ENCODE data around the gene GRID2.
"Not testable (repeated sequence)": the region's sequence is repeated elsewhere in the genome, so short reads cannot be mapped to it uniquely, and the experiment has no call there.

The GRID2 gene

DNA sequence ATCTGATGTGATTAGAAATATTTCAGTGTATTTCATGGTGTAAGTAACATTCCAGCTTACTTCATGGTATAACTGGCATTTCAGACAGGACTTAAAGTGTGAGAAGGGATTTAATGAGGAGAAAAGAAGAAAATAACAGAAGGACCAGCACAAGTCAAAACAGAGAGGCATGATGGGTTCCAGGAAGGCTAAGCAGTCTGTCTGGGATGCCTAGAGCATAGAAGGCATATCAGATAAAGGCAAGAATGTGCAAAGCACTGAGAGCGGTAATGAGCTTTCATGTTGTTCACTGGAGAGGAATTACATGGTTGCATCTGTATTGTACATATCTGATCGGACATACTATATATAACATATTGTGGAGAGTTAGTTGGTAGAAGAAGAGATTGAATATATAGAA lies 54.2 kb downstream of the GRID2 start:
- DNase-seq = no peak
- peaks cover under 1 to 5% of the 10 kb centered on the region in 2 donors for H3K9me3 Mint-ChIP-seq
- no peak overlapping the region for H3K4me3 Mint-ChIP-seq
- H3K27me3 Mint-ChIP-seq = no peaks in the 10 kb centered on the region
- peak overlapping the region in 1 of 2 donors; percentile 62 for H3K27ac Mint-ChIP-seq
- H3K4me1 Mint-ChIP-seq = no peaks in the 10 kb centered on the region
- no peak for ATAC-seq

DNA sequence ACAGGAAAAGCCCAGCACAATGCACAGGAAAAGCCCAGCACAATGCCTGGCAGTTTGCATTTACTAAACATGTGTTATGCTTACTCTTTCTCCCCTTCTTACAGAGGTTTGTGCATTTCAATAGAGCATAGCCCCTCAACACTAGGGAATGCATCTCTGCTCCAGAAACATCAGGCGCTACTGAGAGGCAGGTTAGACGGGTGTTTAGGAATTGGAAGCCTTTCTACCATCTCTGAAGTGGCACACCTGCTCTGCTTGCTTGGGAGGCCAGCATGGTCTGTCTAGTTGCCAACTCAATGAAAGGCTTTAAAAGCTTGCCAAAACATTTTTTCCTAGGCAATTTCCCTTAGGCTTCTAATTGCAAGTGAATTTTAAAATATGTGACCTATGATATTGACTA lies 55.7 kb downstream of the GRID2 start:
- Mint-ChIP-seq H3K27me3 (no peaks in the 10 kb centered on the region), H3K9me3 (no peaks in the 10 kb centered on the region), H3K4me1 (no peaks in the 10 kb centered on the region), H3K4me3 (no peak overlapping the region), H3K27ac (no peak overlapping the region)
- no peak for DNase-seq
- ATAC-seq = no peak

DNA sequence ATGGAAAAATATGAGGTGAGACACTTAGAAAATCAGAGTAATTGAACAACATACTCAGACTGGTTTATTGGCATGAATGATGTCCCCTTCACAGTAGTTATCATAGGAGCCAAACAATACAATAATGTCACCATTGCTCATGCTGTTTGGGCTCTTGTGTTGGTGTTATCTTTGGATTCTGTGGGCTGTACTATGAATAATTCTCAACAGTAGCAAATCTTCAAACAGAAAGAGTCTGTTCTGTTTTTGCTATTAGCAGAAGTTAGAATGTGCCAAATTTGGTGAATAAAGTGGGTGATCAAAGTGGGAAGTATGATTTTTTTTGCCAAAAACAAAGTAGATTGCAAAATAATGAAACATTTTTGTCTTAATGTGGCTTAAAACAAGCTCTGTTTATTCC lies 58.3 kb downstream of the GRID2 start:
- DNase-seq (no peak), ATAC-seq (no peak)
- Mint-ChIP-seq H3K4me3 (no peak overlapping the region), H3K27ac (no peak overlapping the region), H3K9me3 (no peaks in the 10 kb centered on the region), H3K27me3 (no peaks in the 10 kb centered on the region), H3K4me1 (no peaks in the 10 kb centered on the region)

DNA sequence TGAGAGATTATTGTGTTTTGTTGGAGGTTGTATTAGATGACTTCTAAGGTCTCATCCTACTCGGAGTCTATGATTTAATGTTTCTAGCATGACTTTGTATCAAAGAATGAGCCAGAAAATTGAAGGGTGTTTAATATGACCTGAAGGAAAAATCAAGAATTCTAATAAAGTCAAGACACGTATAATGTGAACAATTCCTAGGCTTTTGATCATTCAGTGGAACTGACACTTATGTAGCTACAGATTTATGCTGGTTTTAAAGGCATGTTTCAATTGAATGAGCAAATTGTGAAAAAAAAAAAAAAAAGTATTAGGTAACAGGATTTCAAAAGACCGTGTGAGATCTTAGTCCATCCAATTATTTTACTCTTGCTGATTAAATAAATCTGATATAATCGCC lies 64.9 kb downstream of the GRID2 start:
- no peak overlapping the region for H3K4me3 Mint-ChIP-seq

DNA sequence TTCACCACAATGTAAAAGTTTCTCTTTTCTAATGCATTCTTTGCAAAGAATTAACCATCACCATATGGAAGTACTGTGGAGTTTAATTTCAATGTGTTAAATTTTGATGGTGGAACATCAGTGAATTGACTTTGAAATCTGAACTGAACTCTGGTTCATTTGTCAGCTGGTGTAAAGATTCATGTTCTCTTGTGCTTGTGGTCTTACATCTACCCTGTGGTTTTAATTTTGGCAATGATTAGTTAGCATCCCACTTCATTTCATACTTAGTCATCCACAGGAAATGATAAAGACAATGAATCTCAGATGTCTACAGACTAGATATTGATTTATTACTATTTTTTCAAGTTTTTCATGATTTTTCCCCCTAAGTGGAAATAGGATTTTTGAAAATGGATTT lies 77.8 kb downstream of the GRID2 start:
- H3K27me3 Mint-ChIP-seq = no peaks in the 10 kb centered on the region
- no peak overlapping the region for H3K4me3 Mint-ChIP-seq
- DNase-seq (no peak), ATAC-seq (no peak)
- H3K27ac Mint-ChIP-seq = no peak overlapping the region
- no peaks in the 10 kb centered on the region for H3K4me1 Mint-ChIP-seq
- peaks cover 6 to 9% of the 10 kb centered on the region in 2 donors for H3K9me3 Mint-ChIP-seq

More for the DNA sequence above, 64.9 kb downstream of the GRID2 start:
- no peak for ATAC-seq
- Mint-ChIP-seq H3K9me3 (peaks cover 7 to 12% of the 10 kb centered on the region in 2 donors), H3K27ac (no peak overlapping the region), H3K4me1 (no peaks in the 10 kb centered on the region), H3K27me3 (no peaks in the 10 kb centered on the region)
- DNase-seq = no peak

DNA sequence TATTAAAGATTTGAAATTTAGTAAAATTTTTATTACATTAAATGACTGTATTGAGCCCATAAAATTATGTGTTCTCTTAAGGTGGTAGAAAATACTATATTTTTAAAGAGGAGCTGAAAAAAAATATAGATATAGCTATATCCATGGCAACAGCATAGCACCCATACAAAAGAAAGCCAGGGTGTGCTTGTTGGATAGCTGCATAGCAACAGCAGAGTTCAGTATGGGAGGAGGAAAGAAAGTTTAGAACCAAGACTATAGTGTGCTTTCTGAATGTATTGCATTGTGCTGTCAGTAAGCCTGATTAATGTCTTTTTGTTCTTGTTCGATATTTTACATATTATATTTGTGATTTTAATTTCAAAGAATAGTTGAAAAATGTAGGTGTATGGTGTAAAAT lies 78.4 kb downstream of the GRID2 start:
- ATAC-seq (no peak), DNase-seq (no peak)
- no peak overlapping the region for H3K27ac Mint-ChIP-seq
- no peaks in the 10 kb centered on the region for H3K27me3 Mint-ChIP-seq
- H3K4me1 Mint-ChIP-seq = no peaks in the 10 kb centered on the region
- H3K9me3 Mint-ChIP-seq = peaks cover 4 to 7% of the 10 kb centered on the region in 2 donors
- no peak overlapping the region for H3K4me3 Mint-ChIP-seq

DNA sequence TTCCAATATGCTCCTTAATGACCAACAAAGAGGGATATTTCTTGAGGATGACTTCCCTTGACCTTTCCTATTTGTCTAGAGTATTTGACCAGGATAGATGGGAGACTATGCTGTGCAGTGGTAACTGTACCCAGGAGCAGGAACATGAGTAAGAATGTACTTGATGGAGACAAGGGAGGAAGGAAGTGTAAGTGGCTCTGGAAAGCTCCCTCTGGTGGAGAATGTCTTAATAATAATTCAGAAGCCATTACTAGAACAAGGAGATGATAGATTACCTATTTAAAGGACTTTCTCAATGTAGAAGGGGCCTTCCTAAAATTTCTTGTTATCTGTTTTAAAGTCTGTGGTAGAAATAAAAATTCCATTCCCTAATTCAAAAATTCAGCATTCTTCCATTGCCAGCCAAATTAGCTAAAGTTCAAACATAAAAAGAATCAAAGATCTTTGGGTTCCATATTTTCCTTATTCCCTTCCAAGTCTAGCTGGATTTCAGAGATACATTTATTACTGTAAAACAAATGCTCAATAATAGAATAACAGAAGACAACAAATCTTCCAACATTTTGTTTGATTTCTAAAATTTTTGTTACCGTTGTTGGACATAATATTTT lies 83.8 kb downstream of the GRID2 start:
- Mint-ChIP-seq H3K27ac (no peak overlapping the region), H3K4me1 (no peaks in the 10 kb centered on the region), H3K9me3 (no peaks in the 10 kb centered on the region), H3K27me3 (no peaks in the 10 kb centered on the region), H3K4me3 (no peak overlapping the region)
- DNase-seq (no peak), ATAC-seq (no peak)

DNA sequence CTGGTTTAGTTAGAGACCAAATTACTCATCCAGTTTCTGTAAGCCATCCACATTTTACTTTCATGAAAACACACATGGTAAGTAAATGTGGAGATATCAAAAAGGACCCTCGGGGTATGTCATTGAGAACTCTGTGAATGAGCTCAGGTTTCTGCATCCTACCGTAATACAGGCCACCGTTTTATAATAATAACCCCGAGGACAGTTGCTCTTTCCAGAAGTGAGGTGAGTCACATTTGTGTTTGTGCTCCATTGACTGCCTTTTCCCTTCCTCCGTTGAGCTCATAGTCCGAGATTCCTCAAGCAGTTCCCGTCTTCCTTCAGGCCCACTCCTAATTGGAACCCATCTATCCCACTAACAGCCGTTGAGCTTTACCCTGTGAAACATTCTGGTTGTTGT lies 95.3 kb downstream of the GRID2 start:
- DNase-seq (no peak), ATAC-seq (no peak)
- no peak overlapping the region for H3K27ac Mint-ChIP-seq
- H3K27me3 Mint-ChIP-seq = no peaks in the 10 kb centered on the region
- no peak overlapping the region for H3K4me3 Mint-ChIP-seq
- no peaks in the 10 kb centered on the region for H3K9me3 Mint-ChIP-seq
- no peaks in the 10 kb centered on the region for H3K4me1 Mint-ChIP-seq

DNA sequence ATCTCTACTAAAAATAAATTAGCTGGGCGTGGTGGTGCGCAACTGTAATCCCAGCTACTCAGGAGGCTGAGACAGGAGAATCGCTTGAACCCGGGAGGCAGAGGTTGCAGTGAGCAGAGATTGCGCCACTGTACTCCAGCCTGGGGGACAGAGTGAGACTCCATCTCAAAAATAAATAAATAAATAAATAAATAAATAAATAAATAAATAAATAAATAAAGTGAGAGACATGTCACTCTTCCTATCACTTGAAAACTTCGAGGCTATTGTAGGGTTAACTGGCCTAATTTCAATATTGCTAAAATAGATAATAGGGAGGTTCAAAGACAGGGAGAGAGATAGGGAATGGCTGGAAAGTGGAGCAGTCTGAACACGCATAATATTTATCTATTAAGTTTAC lies 99.8 kb downstream of the GRID2 start:
- not testable (repeated sequence) for DNase-seq, ATAC-seq, H3K4me1 Mint-ChIP-seq, H3K27me3 Mint-ChIP-seq, H3K9me3 Mint-ChIP-seq, H3K27ac Mint-ChIP-seq, H3K4me3 Mint-ChIP-seq

DNA sequence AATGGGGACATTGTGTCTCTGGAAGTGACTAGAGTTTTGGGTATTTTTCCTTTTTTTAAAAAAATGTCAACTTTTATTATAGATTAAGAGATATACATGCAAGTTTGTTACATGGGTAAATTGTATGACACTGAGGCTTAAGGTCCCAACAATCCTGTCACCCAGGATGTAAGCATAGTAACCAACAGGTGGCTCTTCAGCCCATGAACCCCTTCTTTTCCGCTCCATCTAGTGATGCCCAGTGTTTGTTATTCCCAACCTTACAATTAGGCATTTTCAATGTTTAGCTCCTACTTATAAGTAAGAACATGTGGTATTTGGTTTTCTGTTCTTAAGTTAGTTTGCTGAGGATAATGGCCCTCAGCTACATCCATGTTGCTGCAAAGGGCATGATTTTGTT lies 102.7 kb downstream of the GRID2 start:
- no peaks in the 10 kb centered on the region for H3K4me1 Mint-ChIP-seq
- ATAC-seq = no peak
- H3K27me3 Mint-ChIP-seq = no peaks in the 10 kb centered on the region
- H3K4me3 Mint-ChIP-seq = no peak overlapping the region
- DNase-seq = no peak
- H3K27ac Mint-ChIP-seq = no peak overlapping the region
- H3K9me3 Mint-ChIP-seq = peaks cover 0 to 7% of the 10 kb centered on the region in 2 donors

DNA sequence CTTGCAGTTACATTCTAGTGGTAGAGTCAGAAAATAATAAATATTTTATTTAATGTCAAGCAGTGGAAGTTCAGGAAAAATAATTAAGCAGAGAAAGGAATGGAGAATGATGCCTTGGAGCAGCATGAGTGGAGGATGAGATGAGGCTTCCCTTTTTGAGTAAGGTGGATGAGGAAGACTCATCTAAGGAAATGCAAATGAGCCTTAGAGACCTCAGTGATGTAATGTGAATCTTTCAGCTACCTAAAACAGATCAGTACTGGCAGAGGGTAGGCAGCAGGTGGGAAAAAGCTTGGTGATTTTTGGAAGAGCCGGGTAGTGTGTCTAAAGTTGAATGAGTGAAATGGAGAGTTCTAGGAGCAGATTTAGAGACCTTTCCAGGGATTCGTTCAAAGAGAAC lies 118.2 kb downstream of the GRID2 start:
- peaks cover 12 to 14% of the 10 kb centered on the region in 2 donors for H3K9me3 Mint-ChIP-seq
- ATAC-seq = no peak
- H3K27ac Mint-ChIP-seq = no peak overlapping the region
- DNase-seq = no peak
- no peaks in the 10 kb centered on the region for H3K27me3 Mint-ChIP-seq
- H3K4me1 Mint-ChIP-seq = no peaks in the 10 kb centered on the region
- H3K4me3 Mint-ChIP-seq = no peak overlapping the region

DNA sequence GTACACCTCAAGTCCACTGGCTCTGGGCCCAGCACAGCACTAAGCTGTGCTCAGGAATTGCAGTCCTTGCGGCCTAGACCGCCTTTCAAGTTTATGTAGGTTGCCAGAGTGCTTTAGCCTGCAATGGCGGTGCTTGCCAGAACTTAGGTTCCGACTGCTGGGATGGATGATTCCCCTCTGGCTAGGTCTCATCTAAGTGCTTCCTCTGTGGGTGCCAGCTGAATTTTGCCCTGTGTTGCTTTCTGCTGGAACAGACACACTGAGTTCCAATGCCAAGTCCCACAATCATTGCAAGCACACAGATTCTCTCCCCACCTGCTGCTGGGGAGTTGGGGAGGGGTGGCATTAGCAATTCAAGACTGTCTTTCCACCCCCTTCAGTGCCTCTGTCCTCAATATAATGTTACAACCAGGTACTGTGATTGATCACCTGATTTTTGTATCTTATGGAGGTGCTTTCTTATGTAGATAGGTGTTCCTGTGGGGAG lies 129.5 kb downstream of the GRID2 start:
- Mint-ChIP-seq H3K4me1 (no peaks in the 10 kb centered on the region), H3K4me3 (no peak overlapping the region), H3K9me3 (peaks cover 13 to 23% of the 10 kb centered on the region in 2 donors), H3K27me3 (no peaks in the 10 kb centered on the region), H3K27ac (no peak overlapping the region)
- DNase-seq (no peak), ATAC-seq (no peak)

DNA sequence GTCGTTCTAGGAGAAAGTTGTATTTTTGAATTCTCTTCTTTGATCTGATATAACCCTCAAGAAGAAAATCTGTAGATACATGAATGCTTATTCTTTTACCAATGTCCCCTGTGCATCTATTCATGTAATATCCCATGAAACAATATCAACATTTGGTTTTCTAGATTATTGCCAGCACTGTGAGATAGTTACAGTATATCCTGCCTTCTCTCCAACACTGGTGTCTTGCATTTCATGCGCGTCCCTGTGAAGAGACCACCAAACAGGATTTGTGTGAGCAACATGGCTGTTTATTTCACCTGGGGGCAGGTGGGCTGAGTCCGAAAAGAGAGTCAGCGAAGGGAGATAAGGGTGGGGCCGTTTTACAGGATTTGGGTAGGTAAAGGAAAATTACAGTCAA lies 135.0 kb downstream of the GRID2 start:
- not testable (repeated sequence) for H3K27ac Mint-ChIP-seq, H3K4me1 Mint-ChIP-seq, ATAC-seq, DNase-seq, H3K27me3 Mint-ChIP-seq, H3K4me3 Mint-ChIP-seq
- peaks cover 11 to 33% of the 10 kb centered on the region in 2 donors for H3K9me3 Mint-ChIP-seq

DNA sequence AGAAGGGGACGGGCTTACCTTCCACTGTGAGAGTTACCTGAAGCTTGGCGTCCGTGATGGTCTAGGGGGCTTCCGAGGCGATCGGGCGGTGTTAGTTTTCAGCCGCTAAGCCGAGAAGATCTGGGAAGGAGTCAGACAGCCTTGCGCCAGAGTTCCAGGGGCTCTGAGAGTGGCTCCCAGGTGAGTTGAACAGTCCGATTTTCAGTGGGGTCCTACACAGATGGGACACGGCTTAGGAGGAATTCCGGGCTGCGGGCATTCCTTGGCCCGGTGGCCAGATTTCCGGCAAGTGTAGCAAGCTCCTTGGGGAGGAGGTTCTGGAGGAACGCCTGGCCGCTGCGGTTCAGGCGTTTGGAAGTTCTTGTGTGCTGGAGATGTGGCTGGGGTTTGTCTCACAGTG lies 138.4 kb downstream of the GRID2 start:
- peaks cover 18 to 39% of the 10 kb centered on the region in 2 donors for H3K9me3 Mint-ChIP-seq
- not testable (repeated sequence) for H3K4me3 Mint-ChIP-seq, H3K27me3 Mint-ChIP-seq, DNase-seq, H3K4me1 Mint-ChIP-seq, H3K27ac Mint-ChIP-seq, ATAC-seq

DNA sequence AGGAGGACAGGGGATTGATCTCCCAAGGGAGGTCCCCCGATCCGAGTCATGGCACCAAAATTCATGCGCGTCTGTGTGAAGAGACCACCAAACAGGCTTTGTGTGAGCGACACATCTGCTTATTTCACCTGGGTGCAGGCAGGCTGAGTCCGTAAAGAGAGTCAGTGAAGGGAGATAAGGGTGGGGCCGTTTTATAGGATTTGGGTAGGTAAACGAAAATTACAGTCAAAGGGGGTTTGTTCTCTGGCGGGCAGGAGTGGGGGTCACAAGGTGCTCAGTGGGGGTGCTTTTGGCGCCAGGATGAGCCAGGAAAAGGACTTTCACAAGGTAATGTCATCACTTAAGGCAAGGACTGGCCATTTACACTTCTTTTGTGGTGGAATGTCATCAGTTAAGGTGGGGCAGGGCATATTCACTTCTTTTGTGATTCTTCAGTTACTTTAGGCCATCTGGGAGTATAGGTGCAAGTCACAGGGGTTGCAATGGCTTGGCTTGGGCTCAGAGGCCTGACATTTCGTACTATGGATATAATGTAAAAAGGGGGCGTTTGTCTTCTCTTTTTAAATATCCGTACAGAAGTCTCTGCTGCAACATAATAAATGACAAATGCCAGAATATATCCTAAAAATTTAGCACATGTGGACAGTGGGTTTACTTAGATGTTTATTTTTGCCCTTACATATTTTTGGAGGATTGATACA lies 140.5 kb downstream of the GRID2 start:
- H3K4me3 Mint-ChIP-seq, DNase-seq, H3K27ac Mint-ChIP-seq, ATAC-seq, H3K4me1 Mint-ChIP-seq, H3K27me3 Mint-ChIP-seq: not testable (repeated sequence)
- H3K9me3 Mint-ChIP-seq = peaks cover 18 to 39% of the 10 kb centered on the region in 2 donors

DNA sequence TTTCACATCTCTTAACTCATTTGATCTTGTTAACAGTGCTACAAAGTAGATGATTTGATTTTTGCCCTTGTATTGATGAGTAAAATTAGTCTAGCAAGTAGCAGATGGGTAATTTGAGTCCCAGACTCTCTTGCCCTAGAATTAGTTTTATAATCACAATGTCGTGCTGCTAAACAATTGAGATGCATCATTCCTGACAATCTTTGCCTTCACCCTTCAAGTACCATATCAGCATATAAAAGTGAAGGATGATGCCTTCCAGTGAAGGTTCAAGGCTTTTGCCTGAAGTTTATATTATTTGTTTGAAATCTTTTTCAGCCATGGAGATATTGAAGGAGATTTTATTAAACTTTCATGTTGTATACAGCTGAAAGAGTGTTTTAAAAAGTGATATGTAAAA lies 141.4 kb downstream of the GRID2 start:
- no peaks in the 10 kb centered on the region for H3K4me1 Mint-ChIP-seq
- DNase-seq (no peak), ATAC-seq (no peak)
- H3K4me3 Mint-ChIP-seq = no peak overlapping the region
- H3K27me3 Mint-ChIP-seq = no peaks in the 10 kb centered on the region
- H3K27ac Mint-ChIP-seq = no peak overlapping the region
- peaks cover 18 to 39% of the 10 kb centered on the region in 2 donors for H3K9me3 Mint-ChIP-seq
